ENCODE measurements around the gene PACRG. TPM values are rescaled to one million over a fixed set of nuclear protein-coding genes. Genes with fewer than 3 reads are reported as not detected.

Gene PACRG
- polyA plus RNA-seq, 1 donor (not counting 4 experiments of a cell fraction or from before 2014, with no cell fraction given): 0.31 TPM

- H3K9me1 ChIP-seq (ENCODE audit: control insufficient read depth, extremely low read depth, insufficient read depth, low read length): no peaks in the 10 kb centered on the region
- DNase-seq (ENCODE audit: low read depth, low spot score): no peak
- H4K20me1 ChIP-seq (ENCODE audit: control insufficient read depth, extremely low read depth, insufficient read depth, low read length): no peaks in the 10 kb centered on the region
- no peaks in the 10 kb centered on the region for H3K4me1 ChIP-seq (ENCODE audit: control insufficient read depth, extremely low read depth, insufficient read depth, low read length)
- no peak for TF ChIP-seq CTCF (optimal IDR thresholded peaks at IDR 0.05 in 1 of 3, IDR thresholded peaks at IDR 0.05 in 1 of 3, conservative IDR thresholded peaks at IDR 0.05 in 1 of 3; ENCODE audit: extremely low read depth in 1 of 3, insufficient read depth in 2 of 3, low read length in 3 of 3)
- no peaks in the 10 kb centered on the region for H3K36me3 ChIP-seq (ENCODE audit: control insufficient read depth in 2 of 2, extremely low read depth in 1 of 2, insufficient read depth in 2 of 2, low read length in 2 of 2)
- no peaks in the 10 kb centered on the region for H3K9me3 ChIP-seq (ENCODE audit: control insufficient read depth, low read depth, low read length)
- no peak overlapping the region for H3K9ac ChIP-seq (ENCODE audit: control insufficient read depth, extremely low read depth, insufficient read depth, low read length)
- H3K27ac ChIP-seq (ENCODE audit: control insufficient read depth, insufficient read depth, low read length): no peak overlapping the region
- H3K27me3 ChIP-seq (ENCODE audit: control insufficient read depth, extremely low read depth, insufficient read depth, low read length): no peaks in the 10 kb centered on the region
- no peak overlapping the region for H3K4me2 ChIP-seq (ENCODE audit: control insufficient read depth, extremely low read depth, insufficient read depth, low read depth, low read length)
- dilution Hi-C loops (cut with MboI; ENCODE audit: extremely low pct_ligation_motif_present, low sequenced_read_pairs): no loop called here
- no peak for FAIRE-seq
- H3K4me3 ChIP-seq (ENCODE audit: control insufficient read depth in 2 of 3, extremely low read depth in 1 of 3, insufficient read depth in 2 of 3, low read depth in 1 of 3, low read length in 3 of 3): no peak overlapping the region
- no peaks in the 10 kb centered on the region for H3K79me2 ChIP-seq (ENCODE audit: control insufficient read depth, insufficient read depth, low read length)
- H2AFZ ChIP-seq (ENCODE audit: control insufficient read depth, low read length): no peak overlapping the region
Measured at GRCh38 chr6:163133017-163133416, 405.2 kb downstream of the PACRG start.

GRCh38 chr6:163133691-163134090, 405.9 kb downstream of the PACRG start:
- H3K4me3 ChIP-seq (ENCODE audit: control insufficient read depth in 2 of 3, extremely low read depth in 1 of 3, insufficient read depth in 2 of 3, low read depth in 1 of 3, low read length in 3 of 3): no peak overlapping the region
- TF ChIP-seq EZH2 (IDR thresholded peaks at IDR 0.05; ENCODE audit: low read length) (no peak), CTCF (optimal IDR thresholded peaks at IDR 0.05 in 1 of 3, IDR thresholded peaks at IDR 0.05 in 1 of 3, conservative IDR thresholded peaks at IDR 0.05 in 1 of 3; ENCODE audit: extremely low read depth in 1 of 3, insufficient read depth in 2 of 3, low read length in 3 of 3) (no peak)
- no peaks in the 10 kb centered on the region for H3K9me1 ChIP-seq (ENCODE audit: control insufficient read depth, extremely low read depth, insufficient read depth, low read length)
- H3K9ac ChIP-seq (ENCODE audit: control insufficient read depth, extremely low read depth, insufficient read depth, low read length): no peak overlapping the region
- H2AFZ ChIP-seq (ENCODE audit: control insufficient read depth, low read length): no peak overlapping the region
- no peak for FAIRE-seq
- no peaks in the 10 kb centered on the region for H3K9me3 ChIP-seq (ENCODE audit: control insufficient read depth, low read depth, low read length)
- no peaks in the 10 kb centered on the region for H3K27me3 ChIP-seq (ENCODE audit: control insufficient read depth, extremely low read depth, insufficient read depth, low read length)
- no peaks in the 10 kb centered on the region for H3K36me3 ChIP-seq (ENCODE audit: control insufficient read depth in 2 of 2, extremely low read depth in 1 of 2, insufficient read depth in 2 of 2, low read length in 2 of 2)
- dilution Hi-C loops (cut with MboI; ENCODE audit: extremely low pct_ligation_motif_present, low sequenced_read_pairs): no loop called here
- DNase-seq (ENCODE audit: low read depth, low spot score): no peak
- no peak overlapping the region for H3K27ac ChIP-seq (ENCODE audit: control insufficient read depth, insufficient read depth, low read length)
- H4K20me1 ChIP-seq (ENCODE audit: control insufficient read depth, extremely low read depth, insufficient read depth, low read length): no peaks in the 10 kb centered on the region
- H3K4me1 ChIP-seq (ENCODE audit: control insufficient read depth, extremely low read depth, insufficient read depth, low read length): no peaks in the 10 kb centered on the region
- H3K79me2 ChIP-seq (ENCODE audit: control insufficient read depth, insufficient read depth, low read length): no peaks in the 10 kb centered on the region
- H3K4me2 ChIP-seq (ENCODE audit: control insufficient read depth, extremely low read depth, insufficient read depth, low read depth, low read length): no peak overlapping the region
